Measurements from ENCODE around the gene RRM2. TPM values are rescaled to one million over a fixed set of nuclear protein-coding genes. Genes with fewer than 3 reads are reported as not detected.

Gene RRM2
- total RNA-seq, 1 experiment from 2014 or later = 330 TPM

DNA sequence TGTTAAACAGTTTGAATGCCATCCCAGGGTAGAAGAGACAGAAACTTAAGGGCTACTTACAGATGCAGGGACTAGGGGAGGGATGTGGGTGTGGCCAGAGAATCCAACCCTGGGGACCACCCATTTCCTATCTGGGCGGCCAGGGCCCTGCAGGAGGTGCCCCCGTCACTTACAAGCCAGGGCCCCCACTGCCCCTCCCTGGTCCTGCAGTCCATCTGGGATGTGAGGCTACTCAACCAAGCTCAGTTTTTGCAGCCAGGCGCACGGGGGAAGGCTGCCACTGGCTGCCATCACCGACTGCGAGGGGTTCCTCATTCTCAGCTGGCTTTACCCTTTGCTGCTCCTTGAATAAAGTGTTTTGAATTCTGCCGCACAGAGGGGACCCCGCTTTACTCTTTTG lies 42.1 kb downstream of the RRM2 start:
- ATAC-seq (no peak), DNase-seq (ENCODE audit: low read depth, low spot score) (no peak)
- H3K4me3 ChIP-seq (replicated peaks in 1 of 2; ENCODE audit: low read depth in 1 of 2, low read length in 2 of 2) = no peak overlapping the region
- no TSS peak for BruUV-seq (replicated peaks)
- TF ChIP-seq FOSL1 (IDR thresholded peaks at IDR 0.05; ENCODE audit: low read depth) = no peak
- TF ChIP-seq EGR1 (IDR thresholded peaks at IDR 0.05; ENCODE audit: low read depth) = no peak
- TF ChIP-seq ZNF274 (IDR thresholded peaks at IDR 0.05; ENCODE audit: low read depth, low read length) = no peak
- TF ChIP-seq EZH2 (IDR thresholded peaks at IDR 0.05) = no peak
- TF ChIP-seq SIN3A (IDR thresholded peaks at IDR 0.05; ENCODE audit: low read depth) = no peak
- no peak for TF ChIP-seq JUND (IDR thresholded peaks at IDR 0.05)
- TF ChIP-seq ELF1 (IDR thresholded peaks at IDR 0.05; ENCODE audit: borderline replicate concordance, low read depth) = no peak
- TF ChIP-seq SRF (IDR thresholded peaks at IDR 0.05; ENCODE audit: low read depth) = no peak
- no peak for TF ChIP-seq SP1 (IDR thresholded peaks at IDR 0.05; ENCODE audit: low read depth)
- TF ChIP-seq EZH2phosphoT487 (IDR thresholded peaks at IDR 0.05; ENCODE audit: borderline replicate concordance) = no peak
- TF ChIP-seq, protein P1, sequence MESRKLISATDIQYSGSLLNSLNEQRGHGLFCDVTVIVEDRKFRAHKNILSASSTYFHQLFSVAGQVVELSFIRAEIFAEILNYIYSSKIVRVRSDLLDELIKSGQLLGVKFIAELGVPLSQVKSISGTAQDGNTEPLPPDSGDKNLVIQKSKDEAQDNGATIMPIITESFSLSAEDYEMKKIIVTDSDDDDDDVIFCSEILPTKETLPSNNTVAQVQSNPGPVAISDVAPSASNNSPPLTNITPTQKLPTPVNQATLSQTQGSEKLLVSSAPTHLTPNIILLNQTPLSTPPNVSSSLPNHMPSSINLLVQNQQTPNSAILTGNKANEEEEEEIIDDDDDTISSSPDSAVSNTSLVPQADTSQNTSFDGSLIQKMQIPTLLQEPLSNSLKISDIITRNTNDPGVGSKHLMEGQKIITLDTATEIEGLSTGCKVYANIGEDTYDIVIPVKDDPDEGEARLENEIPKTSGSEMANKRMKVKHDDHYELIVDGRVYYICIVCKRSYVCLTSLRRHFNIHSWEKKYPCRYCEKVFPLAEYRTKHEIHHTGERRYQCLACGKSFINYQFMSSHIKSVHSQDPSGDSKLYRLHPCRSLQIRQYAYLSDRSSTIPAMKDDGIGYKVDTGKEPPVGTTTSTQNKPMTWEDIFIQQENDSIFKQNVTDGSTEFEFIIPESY (IDR thresholded peaks at IDR 0.05; ENCODE audit: extremely low read depth, insufficient replicate concordance, low read length) = no peak
- TF ChIP-seq, protein P2, sequence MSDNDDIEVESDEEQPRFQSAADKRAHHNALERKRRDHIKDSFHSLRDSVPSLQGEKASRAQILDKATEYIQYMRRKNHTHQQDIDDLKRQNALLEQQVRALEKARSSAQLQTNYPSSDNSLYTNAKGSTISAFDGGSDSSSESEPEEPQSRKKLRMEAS (IDR thresholded peaks at IDR 0.05) = no peak
- no peak for TF ChIP-seq ZFX (IDR thresholded peaks at IDR 0.05)
- TF ChIP-seq TCF7L2 (IDR thresholded peaks at IDR 0.05; ENCODE audit: borderline replicate concordance, extremely low read depth, insufficient read depth, insufficient read length) = no peak
- TF ChIP-seq RAD21 (IDR thresholded peaks at IDR 0.05; ENCODE audit: low read depth) = no peak
- no peak for TF ChIP-seq CEBPB (IDR thresholded peaks at IDR 0.05; ENCODE audit: low read depth)
- TF ChIP-seq YY1 (IDR thresholded peaks at IDR 0.05; ENCODE audit: extremely low read depth, insufficient replicate concordance, low read depth, low read length) = no peak
- TF ChIP-seq POLR2A (IDR thresholded peaks at IDR 0.05; ENCODE audit: borderline replicate concordance, extremely low read depth, insufficient read depth, insufficient read length) = no peak
- H2AFZ ChIP-seq (ENCODE audit: low read depth, low read length, poor library complexity, severe bottlenecking) = no peak overlapping the region
- H3K4me2 ChIP-seq (ENCODE audit: low read length) = no peak overlapping the region
- no peak overlapping the region for H3K9ac ChIP-seq (ENCODE audit: low read length)
- H3K9me2 ChIP-seq (ENCODE audit: insufficient read depth) = no peaks in the 10 kb centered on the region
- ChIA-PET CTCF (interaction anchor here (1.3 kb wide), 1 partner anchor 271 kb away, joined by 3 read pairs; no protein-coding TSS in a partner anchor), POLR2A (no interaction called here), RAD21 (ENCODE audit: low non-redundant PET in 1 of 2, low total read pairs in 2 of 2, uncharacterized antibody in 2 of 2, unreplicated experiment in 2 of 2) (no interaction called here)
- no peaks in the 10 kb centered on the region for H3K36me3 ChIP-seq (ENCODE audit: control insufficient read depth in 1 of 2, insufficient read depth in 2 of 2, low read length in 2 of 2)
- H3K79me2 ChIP-seq (ENCODE audit: insufficient read depth, low read length) = no peaks in the 10 kb centered on the region
- no peaks in the 10 kb centered on the region for H3K27me3 ChIP-seq (ENCODE audit: insufficient read depth, low read length)
- no peaks in the 10 kb centered on the region for H4K20me1 ChIP-seq (ENCODE audit: insufficient read depth)
- H3K4me1 ChIP-seq (ENCODE audit: control insufficient read depth in 1 of 2, insufficient read depth in 2 of 2, low read length in 2 of 2) = peaks cover 8 to 25% of the 10 kb centered on the region in 2 experiments; a peak in 3 of 4 replicates
- intact Hi-C loops (cut with micrococcal nuclease) = no loop called here
- H3K27ac ChIP-seq (ENCODE audit: low read depth, low read length) = no peak overlapping the region
- H3K9me3 ChIP-seq (ENCODE audit: control insufficient read depth in 1 of 2, insufficient read depth in 1 of 2, low read depth in 1 of 2, low read length in 2 of 2) = no peaks in the 10 kb centered on the region

Data from HCT116 (cell line).